ENCODE measurements around the gene TTLL5. TPM values are rescaled to one million over a fixed set of nuclear protein-coding genes. Genes with fewer than 3 reads are reported as not detected.

The TTLL5 gene
- polyA plus RNA-seq, 1 of the 3 experiments (the other 2 are of a cell fraction) = 9.6 TPM

- Histone ChIP-seq H3K9me2 (no peaks in the 10 kb centered on the region), H4K20me1 (ENCODE audit: insufficient read depth) (no peaks in the 10 kb centered on the region), H3K9me3 (no peaks in the 10 kb centered on the region), H2AFZ (ENCODE audit: low read depth) (no peak overlapping the region), H3K36me3 (replicated peaks in 1 of 2; ENCODE audit: control insufficient read depth in 1 of 2, insufficient read depth in 2 of 2, low read length in 1 of 2) (peaks cover 0 to 6% of the 10 kb centered on the region in 2 experiments), H3K27me3 (ENCODE audit: insufficient read depth) (no peaks in the 10 kb centered on the region), H3K4me3 (ENCODE audit: low read depth in 2 of 2, low read length in 1 of 2) (no peak overlapping the region), H3F3A (replicated peaks; ENCODE audit: insufficient read depth) (no peaks in the 10 kb centered on the region), H3K27ac (ENCODE audit: low read depth in 2 of 2, low read length in 1 of 2) (no peak overlapping the region), H3K79me2 (ENCODE audit: insufficient read depth) (no peaks in the 10 kb centered on the region), H3K4me2 (no peak overlapping the region), H3K9ac (no peak overlapping the region), H3K4me1 (ENCODE audit: control insufficient read depth in 1 of 2, insufficient read depth in 2 of 2, low read depth in 1 of 2, low read length in 1 of 2) (no peaks in the 10 kb centered on the region; a peak in 1 of 4 replicates)
- CTCF ChIA-PET = interaction anchor here (0.8 to 1.9 kb wide), 6 partner anchors 18 to 40 kb away, joined by 3 to 4 read pairs (median 4); no protein-coding TSS in a partner anchor
- DNase-seq = no peak
- 95% methylated on average over 5 of the region's 5 CpGs for WGBS (ENCODE audit: low lambda C conversion rate)
- TF ChIP-seq TEAD4 (IDR thresholded peaks at IDR 0.05; ENCODE audit: borderline replicate concordance, insufficient read depth) = no peak
- TF ChIP-seq RCOR1 (IDR thresholded peaks at IDR 0.05; ENCODE audit: low read length) = no peak
- TF ChIP-seq, protein P1, sequence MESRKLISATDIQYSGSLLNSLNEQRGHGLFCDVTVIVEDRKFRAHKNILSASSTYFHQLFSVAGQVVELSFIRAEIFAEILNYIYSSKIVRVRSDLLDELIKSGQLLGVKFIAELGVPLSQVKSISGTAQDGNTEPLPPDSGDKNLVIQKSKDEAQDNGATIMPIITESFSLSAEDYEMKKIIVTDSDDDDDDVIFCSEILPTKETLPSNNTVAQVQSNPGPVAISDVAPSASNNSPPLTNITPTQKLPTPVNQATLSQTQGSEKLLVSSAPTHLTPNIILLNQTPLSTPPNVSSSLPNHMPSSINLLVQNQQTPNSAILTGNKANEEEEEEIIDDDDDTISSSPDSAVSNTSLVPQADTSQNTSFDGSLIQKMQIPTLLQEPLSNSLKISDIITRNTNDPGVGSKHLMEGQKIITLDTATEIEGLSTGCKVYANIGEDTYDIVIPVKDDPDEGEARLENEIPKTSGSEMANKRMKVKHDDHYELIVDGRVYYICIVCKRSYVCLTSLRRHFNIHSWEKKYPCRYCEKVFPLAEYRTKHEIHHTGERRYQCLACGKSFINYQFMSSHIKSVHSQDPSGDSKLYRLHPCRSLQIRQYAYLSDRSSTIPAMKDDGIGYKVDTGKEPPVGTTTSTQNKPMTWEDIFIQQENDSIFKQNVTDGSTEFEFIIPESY (IDR thresholded peaks at IDR 0.05; ENCODE audit: borderline replicate concordance, low read depth) = no peak
- no peak for TF ChIP-seq TAF1 (IDR thresholded peaks at IDR 0.05; ENCODE audit: borderline replicate concordance, low read depth, low read length)
- no peak for TF ChIP-seq EP300 (IDR thresholded peaks at IDR 0.05; ENCODE audit: borderline replicate concordance in 1 of 2, low read depth in 1 of 2, low read length in 1 of 2)
- TF ChIP-seq CHD2 (IDR thresholded peaks at IDR 0.05; ENCODE audit: low read length, partially characterized antibody) = no peak
- TF ChIP-seq, protein P2, sequence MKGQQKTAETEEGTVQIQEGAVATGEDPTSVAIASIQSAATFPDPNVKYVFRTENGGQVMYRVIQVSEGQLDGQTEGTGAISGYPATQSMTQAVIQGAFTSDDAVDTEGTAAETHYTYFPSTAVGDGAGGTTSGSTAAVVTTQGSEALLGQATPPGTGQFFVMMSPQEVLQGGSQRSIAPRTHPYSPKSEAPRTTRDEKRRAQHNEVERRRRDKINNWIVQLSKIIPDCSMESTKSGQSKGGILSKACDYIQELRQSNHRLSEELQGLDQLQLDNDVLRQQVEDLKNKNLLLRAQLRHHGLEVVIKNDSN (IDR thresholded peaks at IDR 0.05; ENCODE audit: borderline replicate concordance, low read depth) = no peak
- no peak for TF ChIP-seq RAD21 (IDR thresholded peaks at IDR 0.05; ENCODE audit: low read length)
- TF ChIP-seq, protein P3, sequence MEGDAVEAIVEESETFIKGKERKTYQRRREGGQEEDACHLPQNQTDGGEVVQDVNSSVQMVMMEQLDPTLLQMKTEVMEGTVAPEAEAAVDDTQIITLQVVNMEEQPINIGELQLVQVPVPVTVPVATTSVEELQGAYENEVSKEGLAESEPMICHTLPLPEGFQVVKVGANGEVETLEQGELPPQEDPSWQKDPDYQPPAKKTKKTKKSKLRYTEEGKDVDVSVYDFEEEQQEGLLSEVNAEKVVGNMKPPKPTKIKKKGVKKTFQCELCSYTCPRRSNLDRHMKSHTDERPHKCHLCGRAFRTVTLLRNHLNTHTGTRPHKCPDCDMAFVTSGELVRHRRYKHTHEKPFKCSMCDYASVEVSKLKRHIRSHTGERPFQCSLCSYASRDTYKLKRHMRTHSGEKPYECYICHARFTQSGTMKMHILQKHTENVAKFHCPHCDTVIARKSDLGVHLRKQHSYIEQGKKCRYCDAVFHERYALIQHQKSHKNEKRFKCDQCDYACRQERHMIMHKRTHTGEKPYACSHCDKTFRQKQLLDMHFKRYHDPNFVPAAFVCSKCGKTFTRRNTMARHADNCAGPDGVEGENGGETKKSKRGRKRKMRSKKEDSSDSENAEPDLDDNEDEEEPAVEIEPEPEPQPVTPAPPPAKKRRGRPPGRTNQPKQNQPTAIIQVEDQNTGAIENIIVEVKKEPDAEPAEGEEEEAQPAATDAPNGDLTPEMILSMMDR (IDR thresholded peaks at IDR 0.05) = no peak
- TF ChIP-seq RXRA (IDR thresholded peaks at IDR 0.05; ENCODE audit: borderline replicate concordance, low read depth) = no peak
- TF ChIP-seq, protein P4, sequence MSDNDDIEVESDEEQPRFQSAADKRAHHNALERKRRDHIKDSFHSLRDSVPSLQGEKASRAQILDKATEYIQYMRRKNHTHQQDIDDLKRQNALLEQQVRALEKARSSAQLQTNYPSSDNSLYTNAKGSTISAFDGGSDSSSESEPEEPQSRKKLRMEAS (IDR thresholded peaks at IDR 0.05; ENCODE audit: low read depth) = no peak
- no peak for TF ChIP-seq FOXJ3 (CRISPR knock-in tag; IDR thresholded peaks at IDR 0.05)
- no peak for TF ChIP-seq NRF1 (IDR thresholded peaks at IDR 0.05; ENCODE audit: low read depth, low read length)
- TF ChIP-seq TCF12 (IDR thresholded peaks at IDR 0.05) = no peak
- no peak for TF ChIP-seq GABPA (IDR thresholded peaks at IDR 0.05; ENCODE audit: low read depth)
- no peak for TF ChIP-seq GATA2 (CRISPR knock-in tag; IDR thresholded peaks at IDR 0.05)
- no peak for TF ChIP-seq ELF1 (IDR thresholded peaks at IDR 0.05)
- no peak for TF ChIP-seq FOSL2 (IDR thresholded peaks at IDR 0.05; ENCODE audit: borderline replicate concordance, low read depth)
- POLR2A ChIA-PET = no interaction called here
These were observed 285.7 kb downstream of the TTLL5 start for GRCh38 chr14:75946785-75947184.

All from SK-N-SH (cell line).